Upper lobe of left lung (tissue), 4 donors: ENCODE data around the gene PAX5.

ENCODE experiments used
- CTCF ChIP-seq, 6 experiments: fragments of 450-650 bp in 4 of 6; fragments of 200-600 bp in 2 of 6; sonication (generic) in 2 of 6; IDR thresholded peaks; one replicate each; pipeline ENCODE4 v1.5.1; 2016 to 2019; ENCODE audit warnings: antibody characterized with exemption in 6 of 6
- EP300 ChIP-seq, 4 donors: sonication (generic); formaldehyde crosslinking; IDR thresholded peaks; one replicate each; pipeline ENCODE4 v1.5.1; 2017; ENCODE audit warnings: antibody characterized with exemption in 4 of 4, control low read depth in 2 of 4

GRCh38 chr9:36937951-36938350 lies 96.1 kb downstream of the PAX5 start:
- TF ChIP-seq CTCF (IDR thresholded peaks at IDR 0.05) (no peak), EP300 (IDR thresholded peaks at IDR 0.05) (no peak)
